Smooth muscle cell (in vitro differentiated cells): Measurements from ENCODE around the gene LHFPL3. TPM values are rescaled to one million over a fixed set of nuclear protein-coding genes. Genes with fewer than 3 reads are reported as not detected.

Source experiments
- DNase-seq: peaks from one replicate; lab custom pipeline; 2025; ENCODE audit not compliant: unreplicated experiment; lab: John Stamatoyannopoulos, UW
- H2AFZ ChIP-seq: fragments of 200-600 bp; sonication (generic); 2 replicates; pipeline ENCODE4 v1.6.0; 2016; ENCODE audit warnings: antibody characterized with exemption, low read depth, mild to moderate bottlenecking
- H3F3A ChIP-seq: fragments of 200-600 bp; sonication (generic); 2 replicates; pipeline ENCODE4 v1.6.0; 2017; ENCODE audit warnings: antibody characterized with exemption, low read depth
- H3K27ac ChIP-seq: fragments of 200-600 bp; sonication (generic); 2 replicates; pipeline ENCODE4 v1.5.1; 2016; ENCODE audit warnings: low read depth, mild to moderate bottlenecking
- H3K27me3 ChIP-seq: fragments of 200-600 bp; sonication (generic); 2 replicates; pipeline ENCODE4 v1.6.1; 2016; ENCODE audit warnings: low read depth, mild to moderate bottlenecking
- H3K36me3 ChIP-seq: fragments of 200-600 bp; sonication (generic); 2 replicates; pipeline ENCODE4 v1.5.1; 2016; ENCODE audit warnings: low read depth
- H3K4me1 ChIP-seq: fragments of 200-600 bp; sonication (generic); 2 replicates; pipeline ENCODE4 v1.5.1; 2016; ENCODE audit warnings: low read depth
- H3K4me2 ChIP-seq: fragments of 200-600 bp; sonication (generic); 2 replicates; pipeline ENCODE4 v1.6.0; 2016; ENCODE audit warnings: mild to moderate bottlenecking
- H3K4me3 ChIP-seq: fragments of 200-600 bp; sonication (generic); 2 replicates; pipeline ENCODE4 v1.5.1; 2016; ENCODE audit warnings: mild to moderate bottlenecking
- H3K79me2 ChIP-seq: fragments of 200-600 bp; sonication (generic); 2 replicates; pipeline ENCODE4 v1.6.0; 2016; ENCODE audit warnings: low read depth, mild to moderate bottlenecking
- H3K9ac ChIP-seq: fragments of 200-600 bp; sonication (generic); 2 replicates; pipeline ENCODE4 v1.6.0; 2016; ENCODE audit warnings: low read depth
- H3K9me3 ChIP-seq: fragments of 200-600 bp; sonication (generic); replicated peaks from 2 replicates; pipeline ENCODE4 v1.5.1; 2016; ENCODE audit warnings: low read depth
- H4K20me1 ChIP-seq: fragments of 200-600 bp; sonication (generic); 2 replicates; pipeline ENCODE4 v1.6.0; 2016; ENCODE audit warnings: low read depth
- CTCF ChIP-seq: fragments of 200-600 bp; sonication (generic); IDR thresholded peaks from 2 replicates; pipeline ENCODE4 v1.5.1; 2017; ENCODE audit warnings: borderline replicate concordance, mild to moderate bottlenecking, antibody characterized with exemption; ENCODE audit not compliant: insufficient read depth, poor library complexity, severe bottlenecking
- WGBS: methylation state at CpG from one replicate; pipeline ENCODE4 v1.1.7; 2016; ENCODE audit warnings: low lambda C conversion rate; 5-methylcytosine and 5-hydroxymethylcytosine counted together
- polyA plus RNA-seq: library from polyadenylated mRNA; unstranded; fragments of >200 nt; fragmentation: Nextera tagmentation; extraction: Ambion mirVana; gene quantifications from 2 replicates; pipeline ENCODE4 v1.2.1, GENCODE V29; 2016
- total RNA-seq: library from RNA; depleted of rRNA; stranded (reverse); fragments of >200 nt; gene quantifications from 2 replicates; pipeline ENCODE4 v1.2.3, GENCODE V29; 2014

Gene LHFPL3
- total and polyA plus RNA-seq, 2 experiments from 2014 or later, result not detected

GRCh38 chr7:104469166-104469820 is 140.9 kb downstream of the LHFPL3 start:
- no peaks in the 10 kb centered on the region for H3K27me3 ChIP-seq
- no peak for TF ChIP-seq CTCF
- H3F3A ChIP-seq, result no peaks in the 10 kb centered on the region
- no peaks in the 10 kb centered on the region for H3K36me3 ChIP-seq
- H3K4me2 ChIP-seq, result no peak overlapping the region
- no peaks in the 10 kb centered on the region for H3K4me1 ChIP-seq
- H2AFZ ChIP-seq, result no peak overlapping the region
- WGBS, result 67% methylated on average over 1 of the region's 1 CpG
- H3K9ac ChIP-seq, result no peak overlapping the region
- no peak overlapping the region for H3K4me3 ChIP-seq
- no peaks in the 10 kb centered on the region for H4K20me1 ChIP-seq
- H3K79me2 ChIP-seq, result no peaks in the 10 kb centered on the region
- H3K9me3 ChIP-seq, result no peaks in the 10 kb centered on the region
- no peak overlapping the region for H3K27ac ChIP-seq
- DNase-seq, result no peak

DNA sequence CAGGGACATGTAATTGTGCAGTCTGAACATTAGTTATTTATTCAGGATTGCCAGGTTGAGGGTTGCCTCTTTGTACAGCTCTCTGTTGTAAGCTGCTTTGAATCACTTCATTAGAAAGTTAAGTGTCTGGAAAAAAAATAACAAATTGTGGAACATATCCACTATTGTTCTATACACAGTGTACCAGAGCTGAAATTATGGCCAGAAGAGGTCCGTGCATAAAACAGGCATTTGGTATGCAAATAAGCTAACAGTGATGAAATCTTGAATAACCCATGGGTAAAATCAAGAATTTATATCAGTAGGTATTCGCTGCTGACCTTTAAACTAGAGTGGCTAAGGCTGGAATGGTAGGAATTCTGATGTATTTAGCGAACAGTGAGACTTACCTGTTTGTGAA is 152.1 kb downstream of the LHFPL3 start:
- no peak for TF ChIP-seq CTCF
- no peak overlapping the region for H3K9ac ChIP-seq
- no peaks in the 10 kb centered on the region for H3K4me1 ChIP-seq
- H3K79me2 ChIP-seq, result no peaks in the 10 kb centered on the region
- no peak overlapping the region for H3K4me2 ChIP-seq
- no peaks in the 10 kb centered on the region for H3K36me3 ChIP-seq
- H4K20me1 ChIP-seq, result no peaks in the 10 kb centered on the region
- H2AFZ ChIP-seq, result no peak overlapping the region
- H3K4me3 ChIP-seq, result no peak overlapping the region
- no peaks in the 10 kb centered on the region for H3K9me3 ChIP-seq
- no peak for DNase-seq
- no peaks in the 10 kb centered on the region for H3F3A ChIP-seq
- WGBS, result 61% methylated on average over 3 of the region's 3 CpGs
- no peak overlapping the region for H3K27ac ChIP-seq
- no peaks in the 10 kb centered on the region for H3K27me3 ChIP-seq

DNA sequence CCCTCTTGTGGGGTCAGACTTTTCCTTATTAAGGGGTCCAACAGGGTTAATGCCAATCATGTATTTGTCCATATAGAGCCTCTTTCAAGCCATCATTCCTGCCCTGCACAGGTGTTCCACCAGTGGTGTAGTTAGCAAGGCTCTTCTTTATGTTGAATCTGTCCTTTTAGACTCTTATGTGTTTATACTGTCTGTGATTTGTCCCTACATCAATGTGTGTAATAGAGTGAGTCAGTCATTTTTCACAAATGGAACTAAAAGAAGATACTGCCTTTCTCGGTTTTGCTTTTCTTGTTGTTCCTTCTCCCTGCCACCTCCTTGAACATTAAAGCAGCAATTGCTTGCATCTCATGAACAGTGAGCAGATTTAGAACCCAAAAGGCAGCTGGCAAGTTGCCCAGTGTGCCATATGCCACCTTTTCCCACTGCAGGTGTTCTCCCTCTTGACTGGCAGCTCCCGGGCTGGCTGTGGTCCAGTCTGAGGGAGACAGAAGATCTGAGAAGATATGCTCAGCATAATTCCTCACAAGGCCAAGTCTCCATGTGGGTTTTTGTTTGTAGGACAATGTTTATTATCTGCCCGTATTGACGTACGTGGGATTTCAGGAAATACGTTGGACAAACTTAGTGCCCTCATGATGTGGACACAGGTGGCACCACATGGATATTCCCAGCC is 154.1 kb downstream of the LHFPL3 start:
- H3F3A ChIP-seq, result no peaks in the 10 kb centered on the region
- no peaks in the 10 kb centered on the region for H3K79me2 ChIP-seq
- no peaks in the 10 kb centered on the region for H3K4me1 ChIP-seq
- H3K4me2 ChIP-seq, result no peak overlapping the region
- H3K27me3 ChIP-seq, result no peaks in the 10 kb centered on the region
- H3K27ac ChIP-seq, result no peak overlapping the region
- no peak overlapping the region for H3K9ac ChIP-seq
- DNase-seq, result no peak
- H3K4me3 ChIP-seq, result no peak overlapping the region
- TF ChIP-seq CTCF, result no peak
- no peaks in the 10 kb centered on the region for H4K20me1 ChIP-seq
- H2AFZ ChIP-seq, result no peak overlapping the region
- no peaks in the 10 kb centered on the region for H3K9me3 ChIP-seq
- 80% methylated on average over 6 of the region's 6 CpGs for WGBS
- no peaks in the 10 kb centered on the region for H3K36me3 ChIP-seq
